ENCODE data around the gene LRRC7.

- TF ChIP-seq TCF12 (IDR thresholded peaks at IDR 0.05; ENCODE audit: low read depth) (no peak), REST (IDR thresholded peaks at IDR 0.05; ENCODE audit: low read depth) (no peak), TEAD4 (IDR thresholded peaks at IDR 0.05) (no peak), RAD21 (IDR thresholded peaks at IDR 0.05; ENCODE audit: low read depth) (no peak), CREB1 (IDR thresholded peaks at IDR 0.05; ENCODE audit: low read depth) (no peak), MAX (IDR thresholded peaks at IDR 0.05) (no peak), ZBTB7A (IDR thresholded peaks at IDR 0.05; ENCODE audit: low read depth) (no peak), USF1 (IDR thresholded peaks at IDR 0.05) (no peak), TAF1 (IDR thresholded peaks at IDR 0.05; ENCODE audit: low read depth) (no peak), FOXM1 (IDR thresholded peaks at IDR 0.05; ENCODE audit: borderline replicate concordance, low read depth) (no peak), EP300 (IDR thresholded peaks at IDR 0.05; ENCODE audit: borderline replicate concordance) (no peak), YY1 (IDR thresholded peaks at IDR 0.05; ENCODE audit: low read depth) (no peak), CEBPB (IDR thresholded peaks at IDR 0.05) (no peak)
Measured at GRCh38 chr1:70033266-70033873, 465.6 kb downstream of the LRRC7 start.
